Adrenal gland (tissue), 5 donors: ENCODE results near the gene TRPC6.

ENCODE experiments used
- POLR2A ChIP-seq, 2 donors: fragments of 450-650 bp; IDR thresholded peaks; one replicate each; pipeline ENCODE4 v1.6.1; 2017; ENCODE audit warnings: antibody characterized with exemption in 2 of 2, mild to moderate bottlenecking in 2 of 2, moderate library complexity in 1 of 2
- TF ChIP-seq, protein P1 (sequence below), 6 experiments: fragments of 450-650 bp in 4 of 6; fragments of 200-600 bp in 2 of 6; sonication (generic) in 1 of 6; IDR thresholded peaks; 1 replicate in 5 of 6; 2 replicates in 1 of 6; pipeline versions ENCODE4 v1.5.1 to v1.8.0; 2016 to 2021; ENCODE audit warnings: antibody characterized with exemption in 6 of 6, mild to moderate bottlenecking in 2 of 6, moderate library complexity in 1 of 6
- donor health status: DM: no; HTN: no; CAD: no.

DNA sequence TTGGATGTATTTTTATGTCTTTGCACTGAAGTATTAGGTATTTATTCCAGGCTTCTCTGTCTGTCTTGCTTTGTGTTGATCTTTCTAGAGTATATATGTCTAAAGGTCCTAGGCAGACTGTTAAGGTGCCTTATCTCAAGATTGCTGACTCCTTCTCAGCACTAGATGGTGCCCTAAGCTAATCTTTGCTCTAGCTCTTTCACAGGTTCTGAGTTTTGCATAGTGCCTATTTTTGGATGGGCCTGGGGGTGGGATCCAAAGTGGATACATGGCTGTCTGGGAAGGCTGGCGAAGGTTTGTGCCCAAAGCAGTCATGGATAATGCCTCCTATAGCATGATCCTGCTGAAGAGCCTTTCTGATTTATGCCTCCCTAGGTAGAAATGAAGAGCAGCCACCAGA, 154.9 kb downstream of the TRPC6 start:
- TF ChIP-seq POLR2A (IDR thresholded peaks at IDR 0.05), result no peak
- TF ChIP-seq, protein P1, sequence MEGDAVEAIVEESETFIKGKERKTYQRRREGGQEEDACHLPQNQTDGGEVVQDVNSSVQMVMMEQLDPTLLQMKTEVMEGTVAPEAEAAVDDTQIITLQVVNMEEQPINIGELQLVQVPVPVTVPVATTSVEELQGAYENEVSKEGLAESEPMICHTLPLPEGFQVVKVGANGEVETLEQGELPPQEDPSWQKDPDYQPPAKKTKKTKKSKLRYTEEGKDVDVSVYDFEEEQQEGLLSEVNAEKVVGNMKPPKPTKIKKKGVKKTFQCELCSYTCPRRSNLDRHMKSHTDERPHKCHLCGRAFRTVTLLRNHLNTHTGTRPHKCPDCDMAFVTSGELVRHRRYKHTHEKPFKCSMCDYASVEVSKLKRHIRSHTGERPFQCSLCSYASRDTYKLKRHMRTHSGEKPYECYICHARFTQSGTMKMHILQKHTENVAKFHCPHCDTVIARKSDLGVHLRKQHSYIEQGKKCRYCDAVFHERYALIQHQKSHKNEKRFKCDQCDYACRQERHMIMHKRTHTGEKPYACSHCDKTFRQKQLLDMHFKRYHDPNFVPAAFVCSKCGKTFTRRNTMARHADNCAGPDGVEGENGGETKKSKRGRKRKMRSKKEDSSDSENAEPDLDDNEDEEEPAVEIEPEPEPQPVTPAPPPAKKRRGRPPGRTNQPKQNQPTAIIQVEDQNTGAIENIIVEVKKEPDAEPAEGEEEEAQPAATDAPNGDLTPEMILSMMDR (IDR thresholded peaks at IDR 0.05), result peak in 3 of 6 experiments; percentile 23 to 28 (median 24)
